Lung (tissue), 12 donors: ENCODE results near the gene SLC25A48. TPM values are rescaled to one million over a fixed set of nuclear protein-coding genes. Genes with fewer than 3 reads are reported as not detected.

ENCODE experiments used
- ATAC-seq: fragments of 200-7000 bp; cut with Tn5 transposase; one replicate; pipeline ENCODE4 v1.9.1; 2020; ENCODE audit warnings: moderate number of reproducible peaks; ENCODE audit not compliant: insufficient read depth, low FRiP score
- DNase-seq, 3 donors: peaks; one replicate each; pipeline ENCODE4 v3.0.0-alpha.2; 2013 to 2017
- H3K27ac ChIP-seq, 2 donors: one replicate each; pipeline ENCODE4 v1.5.1; 2013; ENCODE audit warnings: mild to moderate bottlenecking in 2 of 2, moderate library complexity in 2 of 2, control low read depth in 1 of 2, inconsistent platforms in 1 of 2, low read depth in 1 of 2, low read length in 1 of 2
- H3K27me3 ChIP-seq, 3 donors: one replicate each; pipeline ENCODE4 v1.5.1; 2013; ENCODE audit warnings: low read length in 2 of 3; ENCODE audit not compliant: control insufficient read depth in 3 of 3, insufficient read depth in 3 of 3
- H3K36me3 ChIP-seq, 4 donors: one replicate each; pipeline ENCODE4 v1.5.1; 2013; ENCODE audit warnings: low read length in 4 of 4, mild to moderate bottlenecking in 1 of 4, moderate library complexity in 1 of 4; ENCODE audit not compliant: control insufficient read depth in 4 of 4, insufficient read depth in 4 of 4
- H3K4me1 ChIP-seq, 5 donors: one replicate each; pipeline ENCODE4 v1.5.1; 2013; ENCODE audit warnings: low read length in 5 of 5, mild to moderate bottlenecking in 2 of 5, moderate library complexity in 1 of 5; ENCODE audit not compliant: control insufficient read depth in 5 of 5, insufficient read depth in 5 of 5
- H3K4me3 ChIP-seq: one replicate; pipeline ENCODE4 v1.5.1; 2013; ENCODE audit warnings: mild to moderate bottlenecking, control low read depth, moderate library complexity
- H3K9ac ChIP-seq, 2 donors: one replicate each; pipeline ENCODE4 v1.5.1; 2013; ENCODE audit warnings: low read length in 2 of 2, control low read depth in 1 of 2; ENCODE audit not compliant: insufficient read depth in 1 of 2
- H3K9me3 ChIP-seq, 4 donors: one replicate each; pipeline ENCODE4 v1.5.1; 2013; ENCODE audit warnings: low read length in 3 of 4, mild to moderate bottlenecking in 1 of 4, moderate library complexity in 1 of 4; ENCODE audit not compliant: control insufficient read depth in 4 of 4, insufficient read depth in 3 of 4
- WGBS, 2 donors: extraction: QIAGEN DNeasy Blood & Tissue Kit; methylation state at CpG; one replicate each; pipeline ENCODE4 v1.1.7; 2013; 5-methylcytosine and 5-hydroxymethylcytosine counted together
- polyA plus RNA-seq, 2 donors: library from polyadenylated mRNA; stranded (reverse); fragments of 200-250 nt; gene quantifications; one replicate each; pipeline ENCODE4 v1.2.1, GENCODE V29; 2013
- total RNA-seq, 2 donors: library from RNA; depleted of rRNA in 1 of 2; stranded (reverse); fragments of >200 nt in 1 of 2; gene quantifications; one replicate each; pipeline ENCODE4 v1.2.1, GENCODE V29; 2014 to 2021
- TF ChIP-seq, protein P1 (sequence below): IDR thresholded peaks from 2 replicates; pipeline ENCODE4 v1.5.1; 2012; ENCODE audit warnings: mild to moderate bottlenecking; ENCODE audit errors: control extremely low read depth, extremely low read depth
- donor health status: control.
- donor health status: control.
- donor health status: Bipolar disorder and iron deficiency.
- donor health status: healthy.
- donor health status: DM: yes; HTN: yes; CAD: no.

SLC25A48 gene
- total and polyA plus RNA-seq, 4 donors = not detected

DNA sequence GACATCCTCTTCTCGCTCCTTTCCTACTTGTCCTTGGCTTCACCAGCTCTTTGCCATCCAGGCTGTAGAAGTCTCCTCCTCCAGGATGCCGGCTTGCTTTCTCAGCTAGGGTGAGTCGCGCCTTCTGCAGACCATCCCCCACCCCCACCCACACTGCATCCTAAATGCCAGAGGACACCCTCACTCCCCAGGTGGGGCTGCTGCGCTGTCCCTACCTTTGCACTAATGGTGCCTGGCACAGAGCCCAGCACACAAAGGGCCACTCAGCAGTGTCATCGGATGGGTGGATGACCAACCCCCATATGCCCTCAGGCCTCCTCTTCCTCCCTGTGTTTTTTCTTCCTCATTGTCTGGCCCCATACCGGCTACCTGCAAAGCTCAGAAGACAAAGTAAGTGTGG, 46.3 kb downstream of the SLC25A48 start:
- Histone ChIP-seq H3K36me3 (no peaks in the 10 kb centered on the region), H3K4me3 (no peak overlapping the region), H3K27ac (no peak overlapping the region), H3K9me3 (no peaks in the 10 kb centered on the region), H3K27me3 (peaks cover 0 to 2% (median 0%) of the 10 kb centered on the region in 3 donors), H3K4me1 (peaks cover 0 to 8% (median 0%) of the 10 kb centered on the region in 5 donors), H3K9ac (no peak overlapping the region)
- WGBS, 2 donors = 71 to 81% methylated on average over 7 of the region's 7 CpGs
- TF ChIP-seq, protein P1, sequence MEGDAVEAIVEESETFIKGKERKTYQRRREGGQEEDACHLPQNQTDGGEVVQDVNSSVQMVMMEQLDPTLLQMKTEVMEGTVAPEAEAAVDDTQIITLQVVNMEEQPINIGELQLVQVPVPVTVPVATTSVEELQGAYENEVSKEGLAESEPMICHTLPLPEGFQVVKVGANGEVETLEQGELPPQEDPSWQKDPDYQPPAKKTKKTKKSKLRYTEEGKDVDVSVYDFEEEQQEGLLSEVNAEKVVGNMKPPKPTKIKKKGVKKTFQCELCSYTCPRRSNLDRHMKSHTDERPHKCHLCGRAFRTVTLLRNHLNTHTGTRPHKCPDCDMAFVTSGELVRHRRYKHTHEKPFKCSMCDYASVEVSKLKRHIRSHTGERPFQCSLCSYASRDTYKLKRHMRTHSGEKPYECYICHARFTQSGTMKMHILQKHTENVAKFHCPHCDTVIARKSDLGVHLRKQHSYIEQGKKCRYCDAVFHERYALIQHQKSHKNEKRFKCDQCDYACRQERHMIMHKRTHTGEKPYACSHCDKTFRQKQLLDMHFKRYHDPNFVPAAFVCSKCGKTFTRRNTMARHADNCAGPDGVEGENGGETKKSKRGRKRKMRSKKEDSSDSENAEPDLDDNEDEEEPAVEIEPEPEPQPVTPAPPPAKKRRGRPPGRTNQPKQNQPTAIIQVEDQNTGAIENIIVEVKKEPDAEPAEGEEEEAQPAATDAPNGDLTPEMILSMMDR = no peak
- DNase-seq (no peak), ATAC-seq (no peak)

DNA sequence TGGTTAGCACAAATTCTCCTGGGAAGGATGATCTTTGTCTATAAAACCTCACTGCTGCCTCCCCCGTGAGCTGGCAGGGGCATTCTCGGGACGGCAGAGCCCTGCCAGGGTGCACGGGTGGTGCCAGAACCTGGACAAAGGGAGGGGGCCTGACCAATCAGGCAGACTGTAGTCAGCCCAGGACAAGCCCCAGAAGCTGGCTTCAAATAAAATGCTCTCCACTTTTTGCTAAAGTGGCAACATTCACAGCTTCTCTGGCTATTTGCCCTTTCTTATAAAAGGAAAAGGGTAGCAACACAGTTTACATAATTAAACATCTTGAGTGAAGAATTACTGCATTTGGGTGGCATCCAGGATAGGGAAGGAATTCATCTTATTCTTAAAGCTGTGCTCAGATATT, 46.8 kb downstream of the SLC25A48 start:
- peaks cover 0 to 8% (median 0%) of the 10 kb centered on the region in 5 donors for H3K4me1 ChIP-seq
- H3K36me3 ChIP-seq = no peaks in the 10 kb centered on the region
- WGBS, 2 donors = 44 to 71% methylated on average over 4 of the region's 4 CpGs
- TF ChIP-seq, protein P1 = no peak
- H3K9me3 ChIP-seq = no peaks in the 10 kb centered on the region
- H3K27ac ChIP-seq = no peak overlapping the region
- no peak overlapping the region for H3K9ac ChIP-seq
- peaks cover 0 to 4% (median 0%) of the 10 kb centered on the region in 3 donors for H3K27me3 ChIP-seq
- DNase-seq = no peak
- no peak for ATAC-seq
- H3K4me3 ChIP-seq = no peak overlapping the region

DNA sequence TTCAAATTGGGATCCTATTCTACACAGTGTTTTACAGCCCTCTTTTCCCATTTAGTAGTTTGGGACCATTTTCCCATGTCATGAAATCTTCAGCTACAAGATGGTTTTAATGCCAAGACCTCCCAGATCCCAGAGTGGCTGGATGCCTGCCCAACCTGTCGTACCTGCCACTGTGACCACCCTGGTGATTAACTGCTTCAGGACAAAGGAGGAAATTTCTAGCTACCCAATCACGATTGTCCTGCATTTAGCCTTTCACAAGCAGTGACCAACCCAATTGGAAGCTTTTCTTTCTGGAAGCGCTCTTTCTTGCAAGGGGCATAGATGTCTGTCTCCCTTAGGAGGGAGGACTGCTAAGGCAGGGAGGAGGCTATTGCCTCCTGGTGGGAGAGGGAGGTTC, 47.4 kb downstream of the SLC25A48 start:
- peaks cover 0 to 4% (median 0%) of the 10 kb centered on the region in 3 donors for H3K27me3 ChIP-seq
- no peaks in the 10 kb centered on the region for H3K9me3 ChIP-seq
- no peaks in the 10 kb centered on the region for H3K36me3 ChIP-seq
- 63 to 72% methylated on average over 3 of the region's 3 CpGs for WGBS, 2 donors
- no peak for ATAC-seq
- no peak overlapping the region for H3K27ac ChIP-seq
- TF ChIP-seq, protein P1 = no peak
- no peak overlapping the region for H3K9ac ChIP-seq
- no peak for DNase-seq
- peaks cover 0 to 8% (median 0%) of the 10 kb centered on the region in 5 donors for H3K4me1 ChIP-seq
- no peak overlapping the region for H3K4me3 ChIP-seq

DNA sequence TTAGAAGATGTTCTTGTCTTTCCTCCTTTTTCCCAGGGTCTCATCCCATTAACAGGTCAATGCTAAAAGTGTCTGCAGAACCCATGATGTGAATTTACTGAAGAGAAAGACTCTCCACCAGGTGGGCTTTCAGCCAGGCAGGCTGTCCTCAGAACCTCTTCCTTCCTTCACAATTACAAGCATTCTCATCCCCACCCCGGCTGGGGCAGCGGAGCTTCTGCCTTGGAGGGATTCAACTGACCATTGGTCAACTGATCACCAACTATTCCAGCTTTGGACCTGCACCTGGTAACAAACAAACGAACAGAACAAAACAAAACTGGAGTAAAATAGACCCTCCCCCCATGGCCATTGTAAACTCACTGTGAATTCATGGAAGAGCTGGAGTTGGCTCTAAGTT, 48.6 kb downstream of the SLC25A48 start:
- WGBS, 2 donors = 78 to 83% methylated on average over 3 of the region's 3 CpGs
- TF ChIP-seq, protein P1 = no peak
- ATAC-seq (no peak), DNase-seq (no peak)
- H3K36me3 ChIP-seq = no peaks in the 10 kb centered on the region
- no peaks in the 10 kb centered on the region for H3K9me3 ChIP-seq
- no peak overlapping the region for H3K9ac ChIP-seq
- no peak overlapping the region for H3K27ac ChIP-seq
- H3K27me3 ChIP-seq = peaks cover 0 to 4% (median 0%) of the 10 kb centered on the region in 3 donors
- H3K4me3 ChIP-seq = no peak overlapping the region
- H3K4me1 ChIP-seq = peaks cover 0 to 6% (median 2%) of the 10 kb centered on the region in 5 donors
